ENCODE measurements around the gene IPO11. TPM values are rescaled to one million over a fixed set of nuclear protein-coding genes. Genes with fewer than 3 reads are reported as not detected.

Gene IPO11
- total RNA-seq, 1 experiment from 2014 or later = 47.1 TPM

- Histone ChIP-seq H2AFZ (no peak overlapping the region), H3K79me2 (ENCODE audit: low read depth) (no peaks in the 10 kb centered on the region), H3K4me1 (replicated peaks; ENCODE audit: insufficient read depth) (no peaks in the 10 kb centered on the region), H3K27me3 (ENCODE audit: insufficient read depth, low read depth) (no peaks in the 10 kb centered on the region), H3F3A (ENCODE audit: insufficient read depth, low read depth) (peaks cover 4% of the 10 kb centered on the region; the same call in 1 of the 2 replicates), H3K9me3 (ENCODE audit: insufficient read depth, low read depth) (no peaks in the 10 kb centered on the region; the same call in 1 of the 2 replicates), H3K4me2 (no peak overlapping the region), H4K20me1 (ENCODE audit: insufficient read depth) (no peaks in the 10 kb centered on the region), H3K36me3 (ENCODE audit: low read depth) (peaks cover 11% of the 10 kb centered on the region; the same call in 1 of the 2 replicates), H3K4me3 (no peak overlapping the region), H3K9me2 (ENCODE audit: insufficient read depth) (no peaks in the 10 kb centered on the region), H3K27ac (no peak overlapping the region)
- intact Hi-C loops (cut with micrococcal nuclease; ENCODE audit: unreplicated experiment) = no loop called here
- no TSS peak for BruUV-seq (replicated peaks)
- CTCF ChIA-PET = no interaction called here
- TF ChIP-seq EZH2 (IDR thresholded peaks at IDR 0.05; ENCODE audit: low read depth) (no peak), CTCF (conservative IDR thresholded peaks at IDR 0.05) (no peak)
- DNase-seq = no peak
- POLR2A ChIA-PET (ENCODE audit: unreplicated experiment) = interaction anchor here (0.6 kb wide), 2 partner anchors 15 to 18 kb away, joined by 8 to 10 read pairs; no protein-coding TSS in a partner anchor
Measured at GRCh38 chr5:62568800-62569432, 156.4 kb downstream of the IPO11 start.

GRCh38 chr5:62569470-62569869 is 156.9 kb downstream of the IPO11 start:
- Histone ChIP-seq H3K9me3 (ENCODE audit: insufficient read depth, low read depth) (no peaks in the 10 kb centered on the region; the same call in 1 of the 2 replicates), H3K36me3 (ENCODE audit: low read depth) (peaks cover 11% of the 10 kb centered on the region; the same call in 1 of the 2 replicates), H4K20me1 (ENCODE audit: insufficient read depth) (no peaks in the 10 kb centered on the region), H3F3A (ENCODE audit: insufficient read depth, low read depth) (0 out of 2 replicates have a peak, but pooled peaks cover 4% of the 10 kb centered on the region), H3K4me3 (no peak overlapping the region), H3K79me2 (ENCODE audit: low read depth) (no peaks in the 10 kb centered on the region), H3K27ac (no peak overlapping the region), H3K9me2 (ENCODE audit: insufficient read depth) (no peaks in the 10 kb centered on the region), H3K27me3 (ENCODE audit: insufficient read depth, low read depth) (no peaks in the 10 kb centered on the region), H3K4me2 (no peak overlapping the region), H2AFZ (no peak overlapping the region), H3K4me1 (replicated peaks; ENCODE audit: insufficient read depth) (no peaks in the 10 kb centered on the region)
- DNase-seq = no peak
- TF ChIP-seq EZH2 (IDR thresholded peaks at IDR 0.05; ENCODE audit: low read depth) (no peak), CTCF (conservative IDR thresholded peaks at IDR 0.05) (no peak)
- ChIA-PET CTCF (no interaction called here), POLR2A (ENCODE audit: unreplicated experiment) (interaction anchor here (0.6 kb wide), 1 partner anchor 17 kb away, joined by 10 read pairs; no protein-coding TSS in a partner anchor)
- intact Hi-C loops (cut with micrococcal nuclease; ENCODE audit: unreplicated experiment) = no loop called here
- no TSS peak for BruUV-seq (replicated peaks)

GRCh38 chr5:62572918-62573514 is 160.5 kb downstream of the IPO11 start:
- no TSS peak for BruUV-seq (replicated peaks)
- no peaks in the 10 kb centered on the region for H3K9me2 ChIP-seq (ENCODE audit: insufficient read depth)
- no peaks in the 10 kb centered on the region; the same call in 1 of the 2 replicates for H3K9me3 ChIP-seq (ENCODE audit: insufficient read depth, low read depth)
- no peaks in the 10 kb centered on the region for H3K27me3 ChIP-seq (ENCODE audit: insufficient read depth, low read depth)
- no peak for TF ChIP-seq CTCF (conservative IDR thresholded peaks at IDR 0.05)
- no peak for TF ChIP-seq EZH2 (IDR thresholded peaks at IDR 0.05; ENCODE audit: low read depth)
- H3K27ac ChIP-seq = no peak overlapping the region
- no peaks in the 10 kb centered on the region for H4K20me1 ChIP-seq (ENCODE audit: insufficient read depth)
- POLR2A ChIA-PET (ENCODE audit: unreplicated experiment) = no interaction called here
- intact Hi-C loops (cut with micrococcal nuclease; ENCODE audit: unreplicated experiment) = no loop called here
- H3K36me3 ChIP-seq (ENCODE audit: low read depth) = 0 out of 2 replicates have a peak, but pooled peaks cover 2% of the 10 kb centered on the region
- H2AFZ ChIP-seq = no peak overlapping the region
- H3F3A ChIP-seq (ENCODE audit: insufficient read depth, low read depth) = 0 out of 2 replicates have a peak, but pooled peaks cover 4% of the 10 kb centered on the region
- CTCF ChIA-PET = no interaction called here
- no peak for DNase-seq
- H3K4me2 ChIP-seq = no peak overlapping the region
- H3K4me1 ChIP-seq (replicated peaks; ENCODE audit: insufficient read depth) = no peaks in the 10 kb centered on the region
- no peak overlapping the region for H3K4me3 ChIP-seq
- H3K79me2 ChIP-seq (ENCODE audit: low read depth) = no peaks in the 10 kb centered on the region
